Activated CD4-positive, alpha-beta T cell treated with anti-CD3 and anti-CD28 coated beads, Interleukin-2, Interleukin-4, amounts not matched to agents 100 ng/mL and 50 ng/mL, durations not matched to agents 16 hours and 8 hours (primary cell): ENCODE results near the gene AGPS.
"Not testable (repeated sequence)": the region's sequence is repeated elsewhere in the genome, so short reads cannot be mapped to it uniquely, and the experiment has no call there.

Source experiments
- DNase-seq: peaks from one replicate; pipeline ENCODE4 v3.0.0-alpha.2; 2020; ENCODE audit warnings: low spot score

AGPS gene

GRCh38 chr2:177422271-177422670 is 29.7 kb downstream of the AGPS start:
- DNase-seq, result no peak

GRCh38 chr2:177424120-177424519 is 31.5 kb downstream of the AGPS start:
- not testable (repeated sequence) for DNase-seq

GRCh38 chr2:177424620-177425019 is 32.0 kb downstream of the AGPS start:
- DNase-seq, result not testable (repeated sequence)

- no peak for DNase-seq
These were observed 34.7 kb downstream of the AGPS start for GRCh38 chr2:177427316-177427715.

GRCh38 chr2:177427936-177428335 is 35.4 kb downstream of the AGPS start:
- DNase-seq, result not testable (repeated sequence)

GRCh38 chr2:177429688-177430325 is 37.2 kb downstream of the AGPS start:
- DNase-seq, result no peak

- DNase-seq, result no peak
These were observed 37.8 kb downstream of the AGPS start for GRCh38 chr2:177430411-177430810.

GRCh38 chr2:177431111-177431725 is 38.6 kb downstream of the AGPS start:
- not testable (repeated sequence) for DNase-seq

- no peak for DNase-seq
These were observed 40.1 kb downstream of the AGPS start for GRCh38 chr2:177432703-177433102.

- no peak for DNase-seq
These were observed 40.8 kb downstream of the AGPS start for GRCh38 chr2:177433402-177433801.

GRCh38 chr2:177434475-177434874 is 41.9 kb downstream of the AGPS start:
- DNase-seq, result no peak

- DNase-seq, result no peak
These were observed 52.6 kb downstream of the AGPS start for GRCh38 chr2:177445200-177445599.

- no peak for DNase-seq
These were observed 55.5 kb downstream of the AGPS start for GRCh38 chr2:177448031-177448430.

- DNase-seq, result no peak
These were observed 56.6 kb downstream of the AGPS start for GRCh38 chr2:177449159-177449558.

- no peak for DNase-seq
These were observed 62.6 kb downstream of the AGPS start for GRCh38 chr2:177455187-177455586.

GRCh38 chr2:177459756-177460155 is 67.2 kb downstream of the AGPS start:
- not testable (repeated sequence) for DNase-seq

GRCh38 chr2:177460973-177461585 is 68.5 kb downstream of the AGPS start:
- DNase-seq, result no peak

- DNase-seq, result no peak
These were observed 72.0 kb downstream of the AGPS start for GRCh38 chr2:177464549-177464948.

- DNase-seq, result no peak
These were observed 73.0 kb downstream of the AGPS start for GRCh38 chr2:177465400-177466138.

- no peak for DNase-seq
These were observed 74.0 kb downstream of the AGPS start for GRCh38 chr2:177466337-177467195.

- DNase-seq, result no peak
These were observed 75.1 kb downstream of the AGPS start for GRCh38 chr2:177467646-177468045.

- DNase-seq, result no peak
These were observed 79.4 kb downstream of the AGPS start for GRCh38 chr2:177471990-177472389.
